Subcutaneous abdominal adipose tissue (tissue), 5 donors: ENCODE data around the gene TUBA3E.
"Not testable (repeated sequence)": the region's sequence is repeated elsewhere in the genome, so short reads cannot be mapped to it uniquely, and the experiment has no call there.

Experiments
- H3K27ac ChIP-seq: one replicate; pipeline ENCODE4 v1.7.0; 2013; ENCODE audit warnings: low read depth, mild to moderate bottlenecking, inconsistent platforms, low read length, moderate library complexity
- H3K27me3 ChIP-seq, 5 donors: one replicate each; pipeline ENCODE4 v1.7.0; 2013; ENCODE audit warnings: low read length in 5 of 5, inconsistent platforms in 1 of 5; ENCODE audit not compliant: control insufficient read depth in 5 of 5, insufficient read depth in 4 of 5
- H3K36me3 ChIP-seq, 5 donors: one replicate each; pipeline ENCODE4 v1.7.0; 2013; ENCODE audit warnings: low read length in 5 of 5; ENCODE audit not compliant: control insufficient read depth in 5 of 5, insufficient read depth in 5 of 5
- H3K4me1 ChIP-seq, 5 donors: one replicate each; pipeline ENCODE4 v1.7.0; 2013; ENCODE audit warnings: low read length in 5 of 5, mild to moderate bottlenecking in 3 of 5, moderate library complexity in 1 of 5; ENCODE audit not compliant: control insufficient read depth in 5 of 5, insufficient read depth in 5 of 5
- H3K4me3 ChIP-seq, 5 donors: one replicate each; pipeline ENCODE4 v1.7.0; 2013; ENCODE audit warnings: low read length in 5 of 5, low read depth in 1 of 5
- H3K9ac ChIP-seq, 5 donors: one replicate each; pipeline ENCODE4 v1.7.0; 2013; ENCODE audit warnings: low read length in 5 of 5, mild to moderate bottlenecking in 4 of 5, moderate library complexity in 3 of 5
- H3K9me3 ChIP-seq, 5 donors: one replicate each; pipeline ENCODE4 v1.7.0; 2013; ENCODE audit warnings: low read length in 5 of 5; ENCODE audit not compliant: control insufficient read depth in 5 of 5
- donor health status: healthy.
- donor health status: healthy.
- donor health status: healthy.
- donor health status: healthy.
- donor health status: healthy.

The TUBA3E gene

GRCh38 chr2:130229161-130229510, 30.9 kb upstream of the TUBA3E start:
- not testable (repeated sequence) for H3K4me1 ChIP-seq, H3K9me3 ChIP-seq, H3K9ac ChIP-seq, H3K36me3 ChIP-seq, H3K27ac ChIP-seq, H3K27me3 ChIP-seq
- peak overlapping the region in 4 of 5 donors; percentile 3 to 58 (median 38) for H3K4me3 ChIP-seq

GRCh38 chr2:130228467-130229160, 30.4 kb upstream of the TUBA3E start:
- H3K36me3 ChIP-seq, H3K4me1 ChIP-seq, H3K9me3 ChIP-seq, H3K9ac ChIP-seq, H3K27ac ChIP-seq, H3K27me3 ChIP-seq: not testable (repeated sequence)
- H3K4me3 ChIP-seq = peak overlapping the region in 2 of 5 donors; percentile 47 to 58

DNA sequence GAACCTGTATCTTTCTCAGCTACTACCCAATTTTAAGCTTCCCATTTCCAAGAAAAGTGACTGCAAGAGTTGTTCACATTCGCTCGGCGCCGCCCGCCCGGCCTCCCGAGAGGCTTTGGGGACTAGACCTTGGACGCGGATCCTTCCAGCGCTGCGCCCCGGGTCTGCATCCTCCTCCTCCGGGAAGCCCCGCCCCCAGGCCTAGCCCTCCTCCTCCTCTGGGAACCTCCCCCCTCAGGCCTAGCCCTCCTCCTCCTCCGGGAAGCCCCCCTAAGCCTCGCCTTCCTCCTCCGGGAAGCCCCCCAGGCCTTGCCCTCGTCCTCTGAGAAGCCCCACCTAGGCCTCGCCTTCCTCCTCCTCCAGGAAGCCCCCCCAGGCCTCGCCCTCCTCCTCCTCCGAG, 29.8 kb upstream of the TUBA3E start:
- not testable (repeated sequence) for H3K4me1 ChIP-seq, H3K9ac ChIP-seq, H3K9me3 ChIP-seq, H3K27me3 ChIP-seq, H3K27ac ChIP-seq, H3K4me3 ChIP-seq, H3K36me3 ChIP-seq

DNA sequence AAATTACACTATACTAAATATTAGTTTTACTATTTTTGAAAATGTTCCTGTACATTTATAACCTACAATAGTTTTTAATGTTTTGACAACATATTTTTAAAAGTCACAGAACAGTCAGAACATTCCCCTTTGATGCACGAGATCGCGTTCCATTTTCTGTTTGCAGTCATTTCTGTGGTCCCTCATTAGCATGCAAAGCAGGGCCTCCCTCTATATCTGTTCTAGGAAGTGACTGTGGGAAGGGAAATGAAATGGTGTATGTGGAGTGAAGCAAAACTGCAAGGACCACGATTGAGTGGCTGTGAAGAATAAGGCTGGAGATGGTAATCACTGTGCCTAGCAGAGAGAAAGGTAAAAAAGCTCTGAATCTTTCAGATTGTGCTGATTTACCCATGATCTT, 24.3 kb upstream of the TUBA3E start:
- not testable (repeated sequence) for H3K27me3 ChIP-seq, H3K4me1 ChIP-seq, H3K9ac ChIP-seq, H3K9me3 ChIP-seq, H3K27ac ChIP-seq, H3K36me3 ChIP-seq, H3K4me3 ChIP-seq

GRCh38 chr2:130220505-130220904, 22.3 kb upstream of the TUBA3E start:
- not testable (repeated sequence) for H3K27me3 ChIP-seq, H3K9me3 ChIP-seq, H3K27ac ChIP-seq, H3K36me3 ChIP-seq, H3K4me1 ChIP-seq, H3K9ac ChIP-seq, H3K4me3 ChIP-seq

DNA sequence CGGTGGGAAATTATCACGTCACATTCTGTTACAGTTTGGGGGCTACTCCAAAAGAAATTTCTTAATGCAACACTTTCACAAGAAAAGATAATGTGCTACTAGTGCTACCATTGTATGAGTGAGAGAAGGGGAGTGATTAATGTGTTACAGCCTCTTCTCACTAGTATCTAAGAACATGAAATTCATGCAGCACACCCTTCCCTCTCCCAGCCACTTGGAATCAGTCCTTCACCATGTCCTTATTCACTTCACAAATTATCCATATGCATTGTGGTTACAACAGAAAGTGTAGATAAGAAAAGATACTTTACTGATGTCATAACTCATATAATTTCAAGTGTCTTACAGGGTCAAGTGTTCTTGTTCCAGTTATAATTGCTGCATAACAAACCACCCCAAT, 20.9 kb upstream of the TUBA3E start:
- H3K27me3 ChIP-seq, H3K4me1 ChIP-seq, H3K27ac ChIP-seq, H3K4me3 ChIP-seq, H3K9me3 ChIP-seq, H3K9ac ChIP-seq, H3K36me3 ChIP-seq: not testable (repeated sequence)

DNA sequence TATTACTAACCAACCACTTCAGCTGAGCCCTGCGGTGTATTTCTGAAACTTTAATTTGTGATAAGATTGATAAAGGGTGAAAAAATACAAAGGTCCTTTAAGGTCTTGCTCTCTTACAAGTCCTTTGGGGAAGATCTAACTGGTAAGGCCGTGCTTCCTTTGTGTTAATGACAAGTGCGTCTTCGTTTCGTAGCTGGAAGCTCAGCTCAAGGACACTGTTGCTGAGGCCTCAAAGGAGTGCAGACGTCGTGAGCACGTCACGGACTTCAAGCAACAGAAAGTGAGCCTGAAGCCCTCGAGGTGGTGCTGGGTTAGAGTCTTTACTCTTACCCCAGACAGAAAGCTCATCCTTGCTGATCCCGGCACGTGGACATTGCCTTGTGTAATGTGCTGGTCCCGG, 8.8 kb upstream of the TUBA3E start:
- not testable (repeated sequence) for H3K4me3 ChIP-seq, H3K4me1 ChIP-seq

DNA sequence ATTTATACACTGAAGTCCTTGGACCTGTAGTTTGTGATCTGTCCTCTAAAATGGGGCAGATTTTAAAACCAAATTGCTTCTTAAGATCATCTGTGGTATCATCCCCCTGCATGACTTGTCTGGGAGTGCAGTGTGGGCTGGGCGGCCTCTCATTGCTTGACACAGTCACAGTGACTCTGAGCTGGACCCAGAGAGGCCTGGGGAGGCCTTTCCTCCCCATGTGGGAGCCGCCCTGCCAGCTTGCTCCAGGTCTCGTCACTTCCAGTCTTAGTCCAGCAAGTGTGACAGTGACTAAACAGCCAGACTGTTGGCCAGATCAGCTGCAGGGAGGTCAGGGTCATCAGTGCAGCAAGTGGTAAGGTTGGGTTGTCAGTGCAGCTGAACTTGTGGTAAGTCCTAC, 4.9 kb upstream of the TUBA3E start:
- not testable (repeated sequence) for H3K9ac ChIP-seq, H3K36me3 ChIP-seq, H3K27me3 ChIP-seq, H3K4me3 ChIP-seq, H3K4me1 ChIP-seq, H3K27ac ChIP-seq, H3K9me3 ChIP-seq

More for the DNA sequence above, 8.8 kb upstream of the TUBA3E start:
- not testable (repeated sequence) for H3K27ac ChIP-seq, H3K27me3 ChIP-seq, H3K9me3 ChIP-seq, H3K36me3 ChIP-seq, H3K9ac ChIP-seq

DNA sequence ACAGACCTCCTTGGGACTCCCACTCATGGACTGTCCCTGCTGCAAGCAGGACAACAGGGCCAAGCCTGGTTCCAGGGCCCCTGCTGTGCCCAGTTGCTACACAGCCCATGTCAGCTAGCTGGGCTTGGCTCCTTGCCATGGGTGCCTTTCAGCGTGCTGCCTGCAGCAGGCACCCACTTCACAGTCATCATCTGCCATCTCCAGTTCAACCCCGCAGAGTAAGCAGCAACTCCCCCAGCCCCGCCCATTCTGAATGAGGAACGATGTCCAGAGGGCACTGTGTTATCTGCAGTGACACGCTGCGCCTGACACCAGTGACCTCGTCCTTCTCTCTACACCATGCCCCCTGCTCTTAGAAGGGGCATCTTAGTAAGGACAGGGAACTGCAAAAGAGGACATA, 4.3 kb upstream of the TUBA3E start:
- H3K27ac ChIP-seq, H3K36me3 ChIP-seq, H3K9ac ChIP-seq, H3K4me1 ChIP-seq, H3K9me3 ChIP-seq, H3K27me3 ChIP-seq, H3K4me3 ChIP-seq: not testable (repeated sequence)

DNA sequence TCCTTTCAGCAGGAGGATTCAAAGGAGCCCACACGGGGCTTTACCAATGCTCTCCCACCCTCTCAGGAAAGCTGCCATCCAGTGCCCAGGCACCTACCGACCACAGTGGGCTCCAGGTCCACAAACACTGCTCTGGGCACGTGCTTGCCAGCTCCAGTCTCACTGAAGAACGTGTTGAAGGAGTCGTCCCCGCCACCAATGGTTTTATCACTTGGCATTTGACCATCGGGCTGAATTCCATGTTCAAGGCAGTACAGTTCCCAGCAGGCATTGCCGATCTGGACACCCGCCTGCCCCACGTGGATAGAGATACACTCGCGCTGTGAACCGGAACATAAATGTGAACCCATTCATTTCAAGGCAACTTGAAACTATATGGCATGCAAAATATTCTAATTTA, 2.2 kb downstream of the TUBA3E start:
- not testable (repeated sequence) for H3K4me3 ChIP-seq, H3K27ac ChIP-seq, H3K27me3 ChIP-seq, H3K4me1 ChIP-seq, H3K36me3 ChIP-seq, H3K9me3 ChIP-seq, H3K9ac ChIP-seq

GRCh38 chr2:130195089-130195635, 3.1 kb downstream of the TUBA3E start:
- H3K27me3 ChIP-seq, H3K27ac ChIP-seq, H3K4me3 ChIP-seq, H3K9me3 ChIP-seq, H3K9ac ChIP-seq, H3K36me3 ChIP-seq, H3K4me1 ChIP-seq: not testable (repeated sequence)
